Esophagus squamous epithelium (tissue), 5 donors: ENCODE measurements around the gene ADAMTS2. TPM values are rescaled to one million over a fixed set of nuclear protein-coding genes. Genes with fewer than 3 reads are reported as not detected.

Source experiments
- DNase-seq: peaks from one replicate; lab custom pipeline; 2025; lab: John Stamatoyannopoulos, UW
- H3K27ac ChIP-seq, 4 donors: fragments of 200-600 bp; sonication (generic); one replicate each; pipeline ENCODE4 v1.5.1; 2016 to 2019; ENCODE audit warnings: mild to moderate bottlenecking in 1 of 4
- H3K27me3 ChIP-seq, 4 donors: fragments of 200-600 bp; sonication (generic); 1 replicate in 3 of 4; 2 replicates in 1 of 4; pipeline versions ENCODE4 v1.5.1 to v1.6.0; 2017 to 2021; ENCODE audit warnings: antibody characterized with exemption in 1 of 4
- H3K36me3 ChIP-seq, 3 donors: fragments of 200-600 bp; sonication (generic); one replicate each; pipeline ENCODE4 v1.5.1; 2016 to 2019
- H3K4me1 ChIP-seq, 3 donors: fragments of 200-600 bp; sonication (generic); one replicate each; pipeline ENCODE4 v1.5.1; 2017 to 2019
- H3K4me3 ChIP-seq, 4 donors: fragments of 200-600 bp; sonication (generic); 1 replicate in 3 of 4; 2 replicates in 1 of 4; pipeline ENCODE4 v1.5.1; 2016 to 2019; ENCODE audit warnings: mild to moderate bottlenecking in 2 of 4, moderate library complexity in 1 of 4
- H3K9me3 ChIP-seq, 3 donors: fragments of 200-600 bp; sonication (generic); one replicate each; pipeline ENCODE4 v1.5.1; 2016 to 2019
- POLR2A ChIP-seq, 4 donors: fragments of 450-650 bp; IDR thresholded peaks; one replicate each; pipeline ENCODE4 v1.6.1; 2017; ENCODE audit warnings: antibody characterized with exemption in 4 of 4, mild to moderate bottlenecking in 4 of 4, moderate library complexity in 3 of 4
- WGBS, 2 donors: methylation state at CpG; one replicate each; pipeline ENCODE4 v1.1.5; 2018; 5-methylcytosine and 5-hydroxymethylcytosine counted together
- intact Hi-C: fragments of 100-400 bp; cut with DNase I; formaldehyde crosslinking; loops from one replicate; pipeline ENCODE4 v1.15.0; 2022
- total RNA-seq, 4 donors: library from RNA; depleted of rRNA; stranded (reverse); fragments of >200 nt; gene quantifications; one replicate each; pipeline ENCODE4 v1.1.0, GENCODE V29; 2016
- TF ChIP-seq, protein P1 (sequence below), 6 experiments: fragments of 450-650 bp in 4 of 6; fragments of 200-600 bp in 2 of 6; sonication (generic) in 2 of 6; IDR thresholded peaks; one replicate each; pipeline ENCODE4 v1.5.1; 2016 to 2019; ENCODE audit warnings: antibody characterized with exemption in 6 of 6, mild to moderate bottlenecking in 4 of 6, moderate library complexity in 4 of 6
- donor health status: DM: yes; HTN: yes; CAD: no.

ADAMTS2 gene
- total RNA-seq, 4 donors from 2014 or later = 1.3 to 10.3 (median 5.2) TPM

DNA sequence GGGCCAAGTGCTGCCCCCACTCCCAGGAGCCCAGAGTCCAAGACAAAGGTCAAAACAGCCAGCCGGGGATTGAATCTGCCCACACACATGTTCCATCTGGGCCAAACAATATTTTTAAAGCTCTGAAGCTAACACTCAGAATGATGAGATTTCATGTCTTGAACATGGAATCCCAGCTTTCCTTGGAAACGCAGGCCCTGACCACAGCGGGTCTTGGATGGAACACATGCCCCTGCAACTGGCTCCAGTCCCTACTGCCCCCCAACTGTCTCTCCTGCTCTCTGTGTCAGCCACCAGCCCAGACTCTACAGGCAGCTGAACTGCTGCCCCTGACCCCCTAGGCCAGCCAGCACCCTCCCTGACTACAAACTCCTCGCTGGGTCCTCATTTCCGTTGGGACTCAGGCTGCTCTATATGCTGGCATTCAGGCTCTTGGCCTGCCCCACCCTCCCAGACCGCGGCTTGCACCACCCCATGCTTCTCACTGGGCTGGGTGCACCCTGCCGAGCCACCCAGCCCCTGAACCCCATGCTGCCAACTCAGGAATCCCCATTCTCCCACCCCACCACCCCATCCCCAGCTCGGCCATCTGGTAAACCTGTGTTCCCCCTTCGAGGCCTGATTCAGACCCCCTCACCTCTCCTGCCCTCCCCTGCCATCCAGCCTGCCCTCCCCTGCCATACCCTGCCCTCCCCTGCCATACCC, 71.7 kb downstream of the ADAMTS2 start:
- H3K4me3 ChIP-seq = no peak overlapping the region
- no peak for DNase-seq
- TF ChIP-seq, protein P1, sequence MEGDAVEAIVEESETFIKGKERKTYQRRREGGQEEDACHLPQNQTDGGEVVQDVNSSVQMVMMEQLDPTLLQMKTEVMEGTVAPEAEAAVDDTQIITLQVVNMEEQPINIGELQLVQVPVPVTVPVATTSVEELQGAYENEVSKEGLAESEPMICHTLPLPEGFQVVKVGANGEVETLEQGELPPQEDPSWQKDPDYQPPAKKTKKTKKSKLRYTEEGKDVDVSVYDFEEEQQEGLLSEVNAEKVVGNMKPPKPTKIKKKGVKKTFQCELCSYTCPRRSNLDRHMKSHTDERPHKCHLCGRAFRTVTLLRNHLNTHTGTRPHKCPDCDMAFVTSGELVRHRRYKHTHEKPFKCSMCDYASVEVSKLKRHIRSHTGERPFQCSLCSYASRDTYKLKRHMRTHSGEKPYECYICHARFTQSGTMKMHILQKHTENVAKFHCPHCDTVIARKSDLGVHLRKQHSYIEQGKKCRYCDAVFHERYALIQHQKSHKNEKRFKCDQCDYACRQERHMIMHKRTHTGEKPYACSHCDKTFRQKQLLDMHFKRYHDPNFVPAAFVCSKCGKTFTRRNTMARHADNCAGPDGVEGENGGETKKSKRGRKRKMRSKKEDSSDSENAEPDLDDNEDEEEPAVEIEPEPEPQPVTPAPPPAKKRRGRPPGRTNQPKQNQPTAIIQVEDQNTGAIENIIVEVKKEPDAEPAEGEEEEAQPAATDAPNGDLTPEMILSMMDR (IDR thresholded peaks at IDR 0.05) = no peak
- TF ChIP-seq POLR2A (IDR thresholded peaks at IDR 0.05) = no peak
- H3K36me3 ChIP-seq = no peaks in the 10 kb centered on the region
- intact Hi-C loops = no loop called here
- WGBS, 2 donors = 68 to 70% methylated on average over 6 to 10 of the region's 10 CpGs
- H3K27ac ChIP-seq = peak overlapping the region in 3 of 4 donors; percentile 23 to 85 (median 42)
- peaks cover 0 to 79% (median 24%) of the 10 kb centered on the region in 3 donors for H3K4me1 ChIP-seq
- no peaks in the 10 kb centered on the region for H3K9me3 ChIP-seq
- H3K27me3 ChIP-seq = no peaks in the 10 kb centered on the region

DNA sequence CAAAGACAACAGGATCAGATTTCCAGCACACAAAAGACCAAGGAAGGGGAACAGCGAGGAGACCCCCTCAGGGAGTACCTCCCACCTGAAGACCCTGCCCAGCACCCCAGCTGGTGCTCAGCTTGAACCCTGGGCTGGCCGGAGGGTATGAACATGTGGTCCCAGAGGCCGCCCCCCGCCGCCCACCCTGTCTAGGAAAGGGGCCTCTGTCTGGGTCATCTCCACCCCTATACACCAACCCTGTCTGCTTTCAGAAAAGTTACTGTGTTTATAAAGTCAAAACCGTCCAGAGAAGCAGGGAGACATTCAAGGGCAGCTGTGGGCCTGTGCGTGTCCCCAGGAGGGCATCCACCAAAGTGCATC, 72.2 kb downstream of the ADAMTS2 start:
- intact Hi-C loops = no loop called here
- TF ChIP-seq, protein P1 (IDR thresholded peaks at IDR 0.05) = no peak
- no peak for TF ChIP-seq POLR2A (IDR thresholded peaks at IDR 0.05)
- Histone ChIP-seq H3K4me3 (no peak overlapping the region), H3K36me3 (no peaks in the 10 kb centered on the region), H3K4me1 (peaks cover 0 to 85% (median 24%) of the 10 kb centered on the region in 3 donors), H3K27me3 (no peaks in the 10 kb centered on the region), H3K9me3 (no peaks in the 10 kb centered on the region), H3K27ac (peak overlapping the region in 3 of 4 donors; percentile 23 to 85 (median 34))
- no peak for DNase-seq
- 92 to 100% methylated on average over 1 to 6 of the region's 7 CpGs for WGBS, 2 donors

DNA sequence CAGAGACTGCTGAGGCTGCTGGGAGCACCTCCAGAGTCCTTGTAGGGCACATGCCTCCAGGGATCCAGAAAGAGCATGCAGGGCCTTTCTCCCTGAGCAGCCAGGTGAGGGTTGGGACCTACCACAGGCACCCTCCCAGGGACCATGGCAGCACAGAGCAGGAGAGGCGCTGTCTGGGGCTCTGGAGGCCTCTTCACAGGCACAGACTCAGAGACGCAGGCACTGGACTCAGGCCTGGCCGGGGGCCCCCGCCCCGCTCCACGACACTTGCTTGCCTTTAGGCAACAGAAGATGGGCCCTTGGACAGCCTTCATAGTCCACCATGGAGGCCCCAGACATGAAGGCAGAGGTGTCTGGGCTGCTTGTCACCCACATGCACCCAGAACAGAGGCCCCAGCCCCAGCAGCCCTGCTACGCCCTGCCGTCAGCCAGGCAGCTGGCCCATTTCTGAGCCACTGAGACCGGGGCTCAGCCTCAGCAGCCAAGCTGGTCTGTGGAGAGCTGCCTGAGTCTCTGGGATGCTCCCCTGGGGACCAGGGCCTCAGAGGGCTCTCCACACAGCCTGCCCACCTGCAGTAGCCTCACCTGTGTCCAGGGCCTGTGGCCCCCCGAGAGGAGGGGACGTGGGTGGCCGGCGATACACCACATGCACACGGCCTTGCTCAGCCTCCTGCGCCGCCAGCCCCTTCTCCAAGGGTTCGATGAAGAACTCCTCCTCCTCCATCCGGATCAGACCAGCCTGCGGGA, 72.8 kb downstream of the ADAMTS2 start:
- WGBS, 2 donors = 75 to 90% methylated on average over 2 to 4 of the region's 19 CpGs
- Histone ChIP-seq H3K4me3 (no peak overlapping the region), H3K4me1 (peaks cover 0 to 89% (median 25%) of the 10 kb centered on the region in 3 donors), H3K27ac (peak overlapping the region in 3 of 4 donors; percentile 23 to 85 (median 34)), H3K27me3 (no peaks in the 10 kb centered on the region), H3K36me3 (no peaks in the 10 kb centered on the region), H3K9me3 (no peaks in the 10 kb centered on the region)
- DNase-seq = no peak
- intact Hi-C loops = no loop called here
- no peak for TF ChIP-seq POLR2A (IDR thresholded peaks at IDR 0.05)

DNA sequence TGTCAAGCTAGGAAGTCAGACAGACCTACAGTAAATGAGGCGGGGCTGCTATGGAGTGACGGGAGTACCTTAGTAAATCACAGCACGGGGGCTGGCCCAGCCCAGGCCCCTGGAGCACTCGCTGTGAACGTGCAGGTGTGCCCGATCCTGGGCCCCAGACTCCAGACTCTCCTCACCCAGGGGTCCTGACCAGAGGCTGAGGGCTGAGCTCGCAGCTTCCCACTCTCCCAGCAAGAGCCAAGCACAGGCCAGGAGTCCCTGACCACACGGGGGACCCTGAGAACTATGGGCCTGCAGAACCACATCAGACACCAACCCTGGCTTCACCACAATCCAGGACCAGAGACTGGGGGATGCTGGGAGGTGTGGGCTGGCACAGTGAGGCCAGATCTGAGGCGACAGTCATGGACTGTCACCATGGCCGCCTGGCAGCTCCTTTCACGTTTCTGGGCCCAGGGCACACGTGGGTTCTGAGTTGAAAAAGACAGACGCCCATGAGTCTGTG, 73.4 kb downstream of the ADAMTS2 start:
- H3K27ac ChIP-seq = peak overlapping the region in 3 of 4 donors; percentile 34 to 85 (median 75)
- H3K4me1 ChIP-seq = peaks cover 0 to 94% (median 31%) of the 10 kb centered on the region in 3 donors
- TF ChIP-seq POLR2A (IDR thresholded peaks at IDR 0.05) = no peak
- TF ChIP-seq, protein P1 (IDR thresholded peaks at IDR 0.05) = no peak
- no peak overlapping the region for H3K4me3 ChIP-seq
- DNase-seq = no peak
- H3K9me3 ChIP-seq = no peaks in the 10 kb centered on the region
- no peaks in the 10 kb centered on the region for H3K36me3 ChIP-seq
- intact Hi-C loops = no loop called here
- WGBS, 2 donors = 80% methylated on average over 3 of the region's 13 CpGs; no CpG with 5 or more reads in 1 of the 2 donors
- peaks cover 0 to 1% (median 0%) of the 10 kb centered on the region in 4 donors for H3K27me3 ChIP-seq

DNA sequence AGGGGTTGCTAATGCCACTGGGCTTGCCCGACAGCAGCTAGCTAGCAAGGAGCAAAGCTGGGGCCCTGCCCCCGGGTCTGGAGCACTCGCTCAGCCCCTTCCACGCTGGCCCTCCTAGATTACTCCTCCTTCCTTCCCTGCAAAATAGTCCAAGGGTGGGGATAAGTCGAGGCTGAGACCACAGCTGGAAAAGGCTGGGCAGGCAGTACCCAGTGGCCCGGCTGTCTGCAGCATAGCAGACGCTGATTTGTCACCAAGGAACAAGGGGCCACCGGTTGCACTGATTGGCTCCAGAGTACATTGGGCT, 73.9 kb downstream of the ADAMTS2 start:
- Histone ChIP-seq H3K27me3 (peaks cover 0 to 6% (median 0%) of the 10 kb centered on the region in 4 donors), H3K4me3 (no peak overlapping the region), H3K36me3 (no peaks in the 10 kb centered on the region), H3K9me3 (no peaks in the 10 kb centered on the region), H3K4me1 (peaks cover 0 to 94% (median 31%) of the 10 kb centered on the region in 3 donors), H3K27ac (peak overlapping the region in 3 of 4 donors; percentile 49 to 75 (median 59))
- TF ChIP-seq POLR2A (IDR thresholded peaks at IDR 0.05) = no peak
- TF ChIP-seq, protein P1 (IDR thresholded peaks at IDR 0.05) = no peak
- no peak for DNase-seq
- WGBS, 2 donors = 80 to 95% methylated on average over 2 to 3 of the region's 8 CpGs
- intact Hi-C loops = no loop called here
